Aortic smooth muscle cell (primary cell): ENCODE data around the gene SRI. TPM values are rescaled to one million over a fixed set of nuclear protein-coding genes. Genes with fewer than 3 reads are reported as not detected.

Experiments used
- total RNA-seq: library from RNA; depleted of rRNA; stranded (reverse); fragments of >200 nt; gene quantifications from 2 replicates; pipeline ENCODE4 v1.2.3, GENCODE V29; 2014

Gene SRI, protein sequence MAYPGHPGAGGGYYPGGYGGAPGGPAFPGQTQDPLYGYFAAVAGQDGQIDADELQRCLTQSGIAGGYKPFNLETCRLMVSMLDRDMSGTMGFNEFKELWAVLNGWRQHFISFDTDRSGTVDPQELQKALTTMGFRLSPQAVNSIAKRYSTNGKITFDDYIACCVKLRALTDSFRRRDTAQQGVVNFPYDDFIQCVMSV
- 106 and 117 TPM in 2 replicates for total RNA-seq

DNA sequence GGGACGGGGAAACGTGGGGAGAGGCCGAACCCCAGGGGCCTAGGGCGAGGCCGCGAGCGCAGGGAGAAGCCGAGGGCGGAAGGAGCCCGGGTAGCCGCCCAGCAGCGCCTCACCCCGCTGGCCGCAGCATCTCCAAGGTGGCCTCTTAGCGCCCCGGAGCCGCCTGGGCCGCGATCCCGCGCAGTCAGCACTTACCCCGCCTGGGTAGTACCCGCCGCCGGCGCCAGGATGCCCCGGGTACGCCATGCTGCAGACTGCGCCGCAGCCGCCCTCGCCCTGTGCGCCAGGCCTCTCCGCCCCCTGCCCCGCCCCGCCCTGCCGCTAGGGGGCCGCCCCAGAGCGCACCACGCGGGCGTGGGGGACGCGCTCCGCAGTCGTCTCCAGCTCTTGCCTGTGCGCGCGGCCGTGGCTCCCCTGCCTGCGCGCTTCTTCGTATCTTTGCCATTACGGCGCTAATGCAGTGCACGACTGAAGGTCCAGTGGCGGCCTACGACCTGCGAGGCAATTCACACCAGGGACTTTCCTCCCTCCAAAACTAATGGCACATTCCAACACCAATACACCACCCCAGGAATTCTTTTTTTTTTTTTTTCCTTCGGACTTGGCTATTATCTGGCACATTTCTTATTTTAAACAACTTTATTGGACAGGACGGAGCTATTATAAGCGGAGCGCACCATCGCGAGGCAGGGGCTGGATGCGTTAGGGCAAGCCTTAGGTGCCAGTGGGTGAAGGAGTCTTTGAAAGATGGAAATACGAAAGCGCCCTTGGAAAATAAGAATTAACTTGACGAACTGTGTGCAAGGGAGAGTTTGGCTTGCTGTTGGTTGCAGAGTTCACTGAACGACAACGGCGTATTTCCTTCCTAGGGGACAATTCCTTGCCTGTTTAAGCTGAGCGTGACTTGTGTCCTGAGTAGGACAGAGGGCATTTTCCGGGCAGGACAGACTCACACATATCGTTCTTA is at the start of gene SRI:
SRI (minus strand) TSS at position 258 of the 967 bp plus-strand sequence; CDS start at position 246, 12 bp downstream.

Other genes starting within 250 kb of the SRI start
- gene STEAP4, start 86.9 kb upstream of the SRI start, total RNA-seq, result 1.7 and 6.5 TPM in 2 replicates